ENCODE measurements around the gene MYH14. TPM values are rescaled to one million over a fixed set of nuclear protein-coding genes. Genes with fewer than 3 reads are reported as not detected.

The MYH14 gene
- total RNA-seq, 3 donors from 2014 or later, result 16.6 to 24.7 (median 19.3) TPM

DNA sequence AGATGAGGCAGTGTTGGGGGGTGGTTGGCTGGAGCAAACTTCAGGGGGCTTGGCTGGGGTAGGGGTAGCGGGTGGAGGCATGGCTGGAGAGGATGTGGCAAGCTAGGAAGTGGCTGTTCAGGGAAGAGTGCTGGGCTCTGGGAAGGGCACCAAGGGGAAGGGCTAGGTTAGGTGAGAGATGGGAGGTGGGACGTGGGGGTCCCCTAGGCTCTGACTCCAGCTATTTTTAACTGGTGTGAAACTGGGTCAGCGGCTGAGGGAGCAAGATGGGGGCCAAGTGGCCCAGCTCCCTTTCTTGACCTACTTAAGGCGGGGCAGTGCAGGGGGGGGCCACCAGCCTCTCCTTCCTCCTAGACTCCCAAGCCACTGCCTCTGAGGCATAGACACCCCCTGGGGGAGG lies 118.4 kb downstream of the MYH14 start:
- H3K27me3 ChIP-seq, result peaks cover 0 to 1% of the 10 kb centered on the region in 2 donors
- TF ChIP-seq POLR2AphosphoS5 (IDR thresholded peaks at IDR 0.05) (no peak), POLR2A (IDR thresholded peaks at IDR 0.05) (no peak)
- TF ChIP-seq, protein P1, sequence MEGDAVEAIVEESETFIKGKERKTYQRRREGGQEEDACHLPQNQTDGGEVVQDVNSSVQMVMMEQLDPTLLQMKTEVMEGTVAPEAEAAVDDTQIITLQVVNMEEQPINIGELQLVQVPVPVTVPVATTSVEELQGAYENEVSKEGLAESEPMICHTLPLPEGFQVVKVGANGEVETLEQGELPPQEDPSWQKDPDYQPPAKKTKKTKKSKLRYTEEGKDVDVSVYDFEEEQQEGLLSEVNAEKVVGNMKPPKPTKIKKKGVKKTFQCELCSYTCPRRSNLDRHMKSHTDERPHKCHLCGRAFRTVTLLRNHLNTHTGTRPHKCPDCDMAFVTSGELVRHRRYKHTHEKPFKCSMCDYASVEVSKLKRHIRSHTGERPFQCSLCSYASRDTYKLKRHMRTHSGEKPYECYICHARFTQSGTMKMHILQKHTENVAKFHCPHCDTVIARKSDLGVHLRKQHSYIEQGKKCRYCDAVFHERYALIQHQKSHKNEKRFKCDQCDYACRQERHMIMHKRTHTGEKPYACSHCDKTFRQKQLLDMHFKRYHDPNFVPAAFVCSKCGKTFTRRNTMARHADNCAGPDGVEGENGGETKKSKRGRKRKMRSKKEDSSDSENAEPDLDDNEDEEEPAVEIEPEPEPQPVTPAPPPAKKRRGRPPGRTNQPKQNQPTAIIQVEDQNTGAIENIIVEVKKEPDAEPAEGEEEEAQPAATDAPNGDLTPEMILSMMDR (IDR thresholded peaks at IDR 0.05), result no peak
- H3K4me1 ChIP-seq, result peaks cover 3 to 8% of the 10 kb centered on the region in 2 donors
- no peak overlapping the region for H3K27ac ChIP-seq
- no peak overlapping the region for H3K4me3 ChIP-seq
- no peaks in the 10 kb centered on the region for H3K9me3 ChIP-seq
- intact Hi-C loops (cut with DNase I; ENCODE audit: low total_unique reads), result no loop called here
- DNase-seq (ENCODE audit: low spot score in 2 of 2), result no peak
- no peaks in the 10 kb centered on the region for H3K36me3 ChIP-seq

DNA sequence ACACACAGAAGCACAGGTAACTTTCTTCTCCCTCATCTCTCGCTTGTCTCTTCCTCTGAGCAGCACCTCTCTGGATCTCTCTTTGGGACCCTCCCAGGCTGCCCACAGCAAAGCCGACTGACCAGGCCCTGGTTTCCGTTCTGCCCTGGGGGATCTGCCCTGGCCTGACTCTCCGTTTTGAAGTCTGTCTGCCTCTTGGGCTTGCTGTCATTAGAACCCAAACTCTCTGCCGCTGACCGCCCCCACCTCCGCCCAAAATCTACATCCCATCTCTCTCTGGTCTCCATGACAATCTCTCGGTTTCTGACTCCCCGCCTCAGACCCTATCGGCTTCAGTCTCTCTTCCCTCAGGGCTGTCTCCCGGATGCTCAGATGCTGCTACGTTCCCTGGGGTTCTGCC lies 118.8 kb downstream of the MYH14 start:
- no peaks in the 10 kb centered on the region for H3K9me3 ChIP-seq
- no peaks in the 10 kb centered on the region for H3K36me3 ChIP-seq
- TF ChIP-seq, protein P1 (IDR thresholded peaks at IDR 0.05), result no peak
- TF ChIP-seq POLR2A (IDR thresholded peaks at IDR 0.05) (no peak), POLR2AphosphoS5 (IDR thresholded peaks at IDR 0.05) (no peak)
- H3K27me3 ChIP-seq, result peaks cover 0 to 5% of the 10 kb centered on the region in 2 donors
- H3K4me1 ChIP-seq, result peaks cover 3 to 8% of the 10 kb centered on the region in 2 donors
- DNase-seq (ENCODE audit: low spot score in 2 of 2), result no peak
- H3K27ac ChIP-seq, result no peak overlapping the region
- no peak overlapping the region for H3K4me3 ChIP-seq
- intact Hi-C loops (cut with DNase I; ENCODE audit: low total_unique reads), result no loop called here

DNA sequence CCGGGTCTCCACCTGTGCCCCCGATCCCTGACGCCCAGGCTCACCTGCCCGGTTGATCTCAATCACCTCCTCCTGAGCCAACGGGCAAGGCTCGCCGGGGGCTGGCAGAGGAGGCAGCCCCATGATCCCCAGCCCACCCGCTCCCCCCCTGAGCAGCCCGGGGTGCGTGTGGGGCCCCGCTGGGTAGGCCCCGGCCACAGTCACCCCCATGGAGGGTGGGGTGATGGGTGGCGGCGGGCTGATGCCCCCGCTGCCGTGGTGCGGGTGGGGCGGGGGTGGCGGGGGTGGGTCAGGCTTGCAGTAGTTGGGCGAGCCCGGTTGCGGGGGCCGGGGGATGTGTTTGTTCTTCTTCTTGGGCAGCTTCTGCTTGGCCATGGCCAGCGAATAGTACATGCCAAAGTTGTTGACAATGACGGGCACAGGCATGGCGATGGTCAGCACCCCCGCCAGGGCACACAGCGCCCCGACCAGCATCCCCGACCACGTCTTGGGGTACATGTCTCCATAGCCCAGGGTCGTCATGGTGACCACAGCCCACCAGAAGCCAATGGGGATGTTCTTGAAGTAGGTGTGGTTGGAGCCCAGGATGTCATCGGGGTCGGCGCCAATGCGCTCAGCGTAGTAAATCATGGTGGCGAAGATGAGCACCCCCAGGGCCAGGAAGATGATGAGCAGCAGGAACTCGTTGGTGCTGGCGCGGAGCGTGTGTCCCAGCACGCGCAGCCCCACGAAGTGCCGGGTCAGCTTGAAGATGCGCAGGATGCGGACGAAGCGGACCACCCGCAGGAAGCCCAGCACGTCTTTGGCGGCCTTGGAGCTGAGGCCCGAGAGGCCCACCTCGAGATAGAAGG lies 119.7 kb downstream of the MYH14 start:
- DNase-seq (ENCODE audit: low spot score in 2 of 2), result no peak
- H3K27me3 ChIP-seq, result peaks cover 0 to 13% of the 10 kb centered on the region in 2 donors
- H3K36me3 ChIP-seq, result no peaks in the 10 kb centered on the region
- H3K27ac ChIP-seq, result no peak overlapping the region
- H3K4me3 ChIP-seq, result no peak overlapping the region
- intact Hi-C loops (cut with DNase I; ENCODE audit: low total_unique reads), result no loop called here
- H3K4me1 ChIP-seq, result peaks cover 3 to 8% of the 10 kb centered on the region in 2 donors
- H3K9me3 ChIP-seq, result no peaks in the 10 kb centered on the region
- TF ChIP-seq POLR2A (IDR thresholded peaks at IDR 0.05) (no peak), POLR2AphosphoS5 (IDR thresholded peaks at IDR 0.05) (no peak)
- TF ChIP-seq, protein P1 (IDR thresholded peaks at IDR 0.05), result no peak

DNA sequence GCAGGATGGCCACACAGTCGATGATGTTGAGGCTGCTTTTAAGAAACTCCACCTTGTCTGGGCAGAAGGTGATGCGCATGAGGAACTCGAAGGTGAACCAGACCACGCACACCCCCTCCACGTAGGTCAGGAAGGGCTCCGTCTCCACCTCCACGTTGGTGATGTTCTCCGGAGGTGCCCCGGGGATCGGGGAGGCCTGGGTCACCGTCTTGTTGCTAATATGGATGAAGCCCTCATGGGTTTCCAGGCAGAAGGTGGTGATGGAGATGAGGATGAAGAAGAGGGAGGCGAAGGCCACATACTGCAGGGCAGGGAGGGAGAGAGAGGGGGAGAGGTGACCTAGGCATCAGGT lies 120.3 kb downstream of the MYH14 start:
- H3K27ac ChIP-seq, result no peak overlapping the region
- H3K4me3 ChIP-seq, result no peak overlapping the region
- TF ChIP-seq, protein P1 (IDR thresholded peaks at IDR 0.05), result no peak
- TF ChIP-seq POLR2AphosphoS5 (IDR thresholded peaks at IDR 0.05), result no peak
- no peak for TF ChIP-seq POLR2A (IDR thresholded peaks at IDR 0.05)
- peaks cover 3 to 8% of the 10 kb centered on the region in 2 donors for H3K4me1 ChIP-seq
- H3K9me3 ChIP-seq, result no peaks in the 10 kb centered on the region
- no peak for DNase-seq (ENCODE audit: low spot score in 2 of 2)
- no peaks in the 10 kb centered on the region for H3K36me3 ChIP-seq
- peaks cover 0 to 13% of the 10 kb centered on the region in 2 donors for H3K27me3 ChIP-seq
- intact Hi-C loops (cut with DNase I; ENCODE audit: low total_unique reads), result no loop called here

DNA sequence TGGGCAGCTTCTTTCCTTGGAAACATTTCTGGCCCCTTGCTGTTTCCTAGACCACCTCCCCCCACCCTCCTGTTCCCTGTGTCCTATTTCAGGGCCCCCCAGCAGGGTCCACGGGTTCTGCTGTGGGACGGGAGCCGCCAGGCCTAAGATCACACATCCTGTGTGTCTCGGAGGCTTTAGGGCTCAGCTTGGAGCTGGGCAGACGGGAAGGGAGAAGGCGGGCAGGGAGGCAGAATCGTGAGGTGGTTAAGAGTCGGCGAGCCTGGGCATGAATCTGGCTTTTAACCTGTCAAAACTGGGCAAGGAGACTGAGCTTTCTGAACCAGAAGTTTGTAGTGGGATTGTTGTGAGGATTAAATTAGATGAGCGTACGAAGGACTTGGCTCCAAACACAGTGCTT lies 120.9 kb downstream of the MYH14 start:
- TF ChIP-seq POLR2AphosphoS5 (IDR thresholded peaks at IDR 0.05), result no peak
- TF ChIP-seq, protein P1 (IDR thresholded peaks at IDR 0.05), result no peak
- TF ChIP-seq POLR2A (IDR thresholded peaks at IDR 0.05), result no peak
- no peak overlapping the region for H3K27ac ChIP-seq
- DNase-seq (ENCODE audit: low spot score in 2 of 2), result no peak
- H3K9me3 ChIP-seq, result no peaks in the 10 kb centered on the region
- H3K27me3 ChIP-seq, result peaks cover 0 to 13% of the 10 kb centered on the region in 2 donors
- no peaks in the 10 kb centered on the region for H3K36me3 ChIP-seq
- H3K4me1 ChIP-seq, result peaks cover 3 to 8% of the 10 kb centered on the region in 2 donors
- intact Hi-C loops (cut with DNase I; ENCODE audit: low total_unique reads), result no loop called here
- H3K4me3 ChIP-seq, result no peak overlapping the region

All from breast epithelium (tissue), 4 donors.